ENCODE data around the gene APOB. TPM values are rescaled to one million over a fixed set of nuclear protein-coding genes. Genes with fewer than 3 reads are reported as not detected.

Gene APOB
- total and polyA plus RNA-seq, 2 of the 13 experiments (the other 11 are each of a cell fraction or from before 2014, with no cell fraction given), result 1,569 to 2,515 TPM

GRCh38 chr2:21028021-21028947 lies 15.6 kb downstream of the APOB start (continued):
- no peak for TF ChIP-seq ZNF138 (CRISPR knock-in tag; IDR thresholded peaks at IDR 0.05; ENCODE audit: low read depth)
- TF ChIP-seq MAZ (IDR thresholded peaks at IDR 0.05; ENCODE audit: borderline replicate concordance, low read depth, low read length), result no peak
- no peak for TF ChIP-seq MAZ (CRISPR knock-in tag; IDR thresholded peaks at IDR 0.05; ENCODE audit: low read depth)
- 0 out of 2 replicates have a peak, but pooled peaks have one; percentile 46 for TF ChIP-seq ZC3H13 (CRISPR knock-in tag; IDR thresholded peaks at IDR 0.05)
- TF ChIP-seq ZNF619 (CRISPR knock-in tag; IDR thresholded peaks at IDR 0.05), result no peak
- TF ChIP-seq ZBTB34 (CRISPR knock-in tag; IDR thresholded peaks at IDR 0.05), result no peak
- TF ChIP-seq NFKBIZ (CRISPR knock-in tag; IDR thresholded peaks at IDR 0.05), result no peak
- 0 out of 2 replicates have a peak, but pooled peaks have one; percentile 50 for TF ChIP-seq GTF3A (CRISPR knock-in tag; conservative IDR thresholded peaks at IDR 0.05)
- TF ChIP-seq ZBTB39 (CRISPR knock-in tag; IDR thresholded peaks at IDR 0.05), result no peak
- no peak for TF ChIP-seq KLF12 (CRISPR knock-in tag; IDR thresholded peaks at IDR 0.05; ENCODE audit: borderline replicate concordance)
- no peak for TF ChIP-seq ERF (CRISPR knock-in tag; IDR thresholded peaks at IDR 0.05)
- TF ChIP-seq MLXIP (CRISPR knock-in tag; IDR thresholded peaks at IDR 0.05; ENCODE audit: borderline replicate concordance), result no peak
- no peak for TF ChIP-seq ZFP91 (CRISPR knock-in tag; IDR thresholded peaks at IDR 0.05; ENCODE audit: borderline replicate concordance)
- TF ChIP-seq CREM (IDR thresholded peaks at IDR 0.05), result no peak
- no peak for TF ChIP-seq CREM (CRISPR knock-in tag; IDR thresholded peaks at IDR 0.05)
- TF ChIP-seq ATF5 (CRISPR knock-in tag; IDR thresholded peaks at IDR 0.05; ENCODE audit: low read depth), result 0 out of 2 replicates have a peak, but pooled peaks have one; percentile 58
- TF ChIP-seq ZNF652 (CRISPR knock-in tag; IDR thresholded peaks at IDR 0.05; ENCODE audit: borderline replicate concordance, low read depth), result no peak
- no peak for TF ChIP-seq KAT8 (CRISPR knock-in tag; IDR thresholded peaks at IDR 0.05)

All from HepG2 (cell line).